ENCODE measurements around the gene ACAD11.

GRCh38 chr3:132690040-132690439, 30.4 kb upstream of the ACAD11 start:
- no peak for TF ChIP-seq EZH2 (IDR thresholded peaks at IDR 0.05; ENCODE audit: insufficient read depth, poor library complexity, severe bottlenecking)
- TF ChIP-seq EZH2phosphoT487 (IDR thresholded peaks at IDR 0.05; ENCODE audit: insufficient read depth, low read depth), result no peak
